Forelimb muscle (tissue), 1 donor: ENCODE results near the gene MAZ. TPM values are rescaled to one million over a fixed set of nuclear protein-coding genes. Genes with fewer than 3 reads are reported as not detected.

Experiments used
- DNase-seq: peaks from one replicate; pipeline ENCODE4 v3.0.0-alpha.2; 2013; ENCODE audit warnings: low read depth
- polyA plus RNA-seq: library from polyadenylated mRNA; unstranded; fragments of 120-200 nt; gene quantifications from one replicate; pipeline ENCODE4 v1.2.1, GENCODE V29; 2013; ENCODE audit not compliant: insufficient read length

The MAZ gene
- polyA plus RNA-seq, 1 donor: 228 TPM

DNA sequence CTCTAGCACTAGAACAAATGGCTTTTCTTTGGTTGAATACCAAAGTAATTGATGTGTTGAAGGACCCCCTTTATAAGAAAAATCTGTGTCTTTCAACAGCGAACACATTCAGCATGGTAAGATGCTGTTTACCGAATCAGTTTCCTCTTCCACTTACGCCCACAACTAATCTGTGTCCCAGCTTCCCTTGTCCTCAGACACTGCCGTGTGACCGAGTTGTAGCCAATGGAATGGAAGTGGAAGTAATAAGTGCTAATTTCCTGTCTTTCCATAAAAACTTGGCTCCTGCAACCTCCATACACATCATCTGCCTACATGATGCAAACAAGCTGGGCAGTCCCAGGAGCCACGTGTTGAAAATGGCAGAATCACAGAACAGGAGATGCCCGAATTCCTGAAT, 46.3 kb downstream of the MAZ start:
- peak; percentile 17 for DNase-seq

DNA sequence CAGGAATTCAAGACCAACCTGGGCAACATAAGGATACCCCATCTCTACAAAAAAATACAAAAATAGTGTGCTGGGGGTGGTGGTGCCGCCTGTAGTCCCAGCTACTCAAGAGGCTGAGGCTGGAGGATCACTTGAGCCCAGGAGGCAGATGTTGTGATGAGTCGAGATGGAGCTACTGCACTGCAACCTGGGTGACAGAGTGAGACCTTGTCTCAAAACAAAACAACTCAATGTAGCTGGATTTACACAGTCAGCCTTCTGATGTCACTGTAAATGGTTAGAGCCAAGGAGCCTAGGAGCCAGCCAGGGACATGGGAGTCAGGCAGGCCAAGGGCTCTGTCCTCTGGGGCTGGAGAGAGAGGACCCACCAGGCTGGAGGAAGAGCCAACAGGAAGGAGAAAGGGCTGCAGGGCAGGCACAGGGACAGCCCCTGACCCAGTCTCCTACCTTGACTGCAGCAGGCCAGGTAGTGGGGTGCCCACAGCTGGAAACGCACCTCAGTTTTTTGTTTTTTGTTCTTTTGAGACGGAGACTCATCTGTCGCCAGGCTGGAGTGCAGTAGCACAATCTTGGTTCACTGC, 48.3 kb downstream of the MAZ start:
- DNase-seq: no peak

DNA sequence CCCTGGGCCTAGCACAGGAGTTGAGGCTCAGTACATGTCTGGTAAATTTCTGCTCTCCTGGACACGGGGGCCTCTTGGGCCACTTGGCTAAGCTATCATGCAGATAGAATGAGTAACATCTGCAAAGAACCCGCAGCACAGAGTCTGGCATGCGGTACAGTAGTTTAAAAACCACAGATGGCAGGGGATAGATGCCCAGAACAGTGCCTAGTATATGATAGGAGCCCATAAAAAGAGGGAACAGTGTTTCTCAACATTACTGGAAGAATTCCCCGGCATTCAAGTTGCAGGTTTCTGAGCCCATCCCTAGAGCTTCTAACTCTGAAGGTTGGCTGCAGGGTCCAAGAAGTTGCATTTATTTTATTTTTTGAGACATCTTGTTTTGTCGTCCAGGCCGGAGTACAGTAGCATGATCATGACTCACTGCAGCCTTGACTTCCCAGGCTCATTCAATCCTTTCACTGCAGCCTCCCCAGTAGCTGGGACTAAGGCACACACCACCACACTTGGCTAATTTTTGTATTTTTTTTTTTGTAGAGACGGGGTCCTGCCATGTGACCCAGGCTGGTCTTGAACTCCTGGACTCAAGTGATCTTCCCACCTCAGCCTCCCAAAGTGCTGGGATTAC, 50.9 kb downstream of the MAZ start:
- no peak for DNase-seq

DNA sequence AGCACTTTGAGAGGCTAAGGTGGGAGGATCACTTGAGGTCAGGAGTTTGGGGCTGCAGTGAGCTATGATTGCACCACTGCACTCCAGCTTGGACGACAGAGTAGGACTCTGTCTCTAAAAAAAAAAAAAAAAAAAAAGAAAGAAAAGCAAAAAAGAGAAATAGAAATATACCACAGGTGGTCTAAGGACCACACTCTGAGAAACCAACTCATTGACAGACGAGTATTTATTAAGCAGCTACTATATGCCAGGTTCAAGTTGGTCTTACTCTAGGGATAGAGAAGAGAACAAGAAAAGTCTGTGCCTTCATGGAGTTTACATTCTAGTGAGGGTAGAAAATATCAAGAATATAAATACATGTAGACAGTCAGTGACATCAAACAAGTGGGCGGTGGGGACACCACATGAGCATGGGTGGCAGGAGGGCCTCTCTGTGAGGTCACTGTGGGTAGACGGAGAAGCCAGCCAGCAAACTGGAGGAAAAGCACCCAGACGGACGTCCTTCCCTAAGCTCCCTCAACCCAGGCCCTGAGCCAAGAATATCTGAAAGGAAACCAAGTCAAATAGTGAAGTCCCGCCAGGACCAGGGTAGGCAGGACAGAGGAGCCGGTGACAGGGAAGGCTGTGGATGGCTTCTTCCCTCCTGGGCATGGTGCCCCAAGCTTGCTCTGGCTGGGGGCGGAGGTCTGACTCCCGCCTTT, 52.0 kb downstream of the MAZ start:
- no peak for DNase-seq

DNA sequence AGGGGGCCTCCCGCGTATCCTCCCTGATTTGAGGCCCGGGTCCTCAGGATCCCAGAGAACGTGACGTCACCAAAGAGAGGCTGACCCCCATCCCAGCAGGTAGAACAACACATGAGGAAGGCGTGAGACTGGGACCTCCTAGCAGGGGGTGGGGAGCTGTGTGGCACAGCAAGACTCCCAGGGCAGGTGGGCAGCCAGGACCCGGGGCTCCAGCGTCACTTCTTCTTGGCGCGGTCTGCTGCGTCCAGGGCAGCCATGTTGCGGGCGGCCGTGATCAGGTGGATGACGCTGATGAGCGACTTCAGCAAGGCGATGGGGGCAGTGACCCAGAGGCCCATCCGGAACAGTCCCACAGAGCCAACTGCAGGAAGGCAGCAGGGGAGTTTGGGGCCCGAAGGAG, 52.6 kb downstream of the MAZ start:
- DNase-seq: no peak

DNA sequence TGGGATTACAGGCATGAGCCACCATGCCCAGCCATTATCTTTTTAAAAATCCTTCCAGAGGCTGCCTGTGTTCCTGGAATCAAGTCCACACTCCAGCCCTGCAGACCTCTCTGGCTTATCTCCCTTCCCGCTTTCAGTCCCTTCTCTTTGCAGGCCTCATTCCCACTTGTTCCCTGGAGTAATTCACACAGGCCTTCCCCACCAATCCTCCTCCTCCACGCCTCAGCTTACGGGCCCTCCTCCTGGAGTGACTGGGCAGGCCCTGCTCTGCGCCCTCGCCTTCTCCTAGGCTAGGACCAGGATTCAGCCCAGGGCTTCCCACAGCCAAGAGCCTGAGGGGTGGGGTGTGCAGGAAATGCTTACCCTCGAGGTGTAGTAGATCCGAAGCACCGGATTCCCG, 53.9 kb downstream of the MAZ start:
- no peak for DNase-seq

Other genes starting within 250 kb of the MAZ start
- 1.0 TPM for gene SPN, start 143.3 kb upstream of the MAZ start, polyA plus RNA-seq
- 79.2 TPM for gene QPRT, start 127.3 kb upstream of the MAZ start, polyA plus RNA-seq
- 0.40 TPM for gene C16orf54, start 60.5 kb upstream of the MAZ start, polyA plus RNA-seq
- gene ZG16, start 28.3 kb upstream of the MAZ start, polyA plus RNA-seq: not detected
- 24.9 TPM for gene KIF22, start 15.8 kb upstream of the MAZ start, polyA plus RNA-seq
- gene PRRT2, start 5.7 kb downstream of the MAZ start, polyA plus RNA-seq: 14.4 TPM
- 28.4 TPM for gene PAGR1, start 9.6 kb downstream of the MAZ start, polyA plus RNA-seq
- gene MVP, start 13.9 kb downstream of the MAZ start, polyA plus RNA-seq: 17.9 TPM
- gene CDIPT, start 56.7 kb downstream of the MAZ start, polyA plus RNA-seq: 37.7 TPM
- gene SEZ6L2, start 93.0 kb downstream of the MAZ start, polyA plus RNA-seq: 2.5 TPM
- gene ASPHD1, start 94.0 kb downstream of the MAZ start, polyA plus RNA-seq: 0.29 TPM
- gene KCTD13, start 119.7 kb downstream of the MAZ start, polyA plus RNA-seq: 11.7 TPM
- 62.2 TPM for gene TMEM219, start 155.6 kb downstream of the MAZ start, polyA plus RNA-seq
- gene TAOK2, start 167.3 kb downstream of the MAZ start, polyA plus RNA-seq: 33.1 TPM
- gene HIRIP3, start 189.1 kb downstream of the MAZ start, polyA plus RNA-seq: 13.3 TPM
- gene INO80E, start 189.7 kb downstream of the MAZ start, polyA plus RNA-seq: 33.9 TPM
- 0.61 TPM for gene DOC2A, start 204.5 kb downstream of the MAZ start, polyA plus RNA-seq
- not detected for gene C16orf92, start 216.7 kb downstream of the MAZ start, polyA plus RNA-seq
- gene TLCD3B, start 224.7 kb downstream of the MAZ start, polyA plus RNA-seq: 1.3 TPM